MCF 10A (cell line): ENCODE results near the gene ZMIZ1. TPM values are rescaled to one million over a fixed set of nuclear protein-coding genes. Genes with fewer than 3 reads are reported as not detected.

Experiments
- BruUV-seq: library from RNA; stranded (reverse); fragments of 400-500 nt; replicated peaks from 2 replicates; lab custom pipeline; 2021; lab: Mats Ljungman, UMichigan
- CTCF ChIA-PET: fragments of 300-600 bp; sonication (Branson Sonifier 250); formaldehyde crosslinking; extraction: SDS; loops from one replicate; lab custom pipeline; 2021; ENCODE audit warnings: antibody characterized with exemption, inconsistent platforms; lab: Yijun Ruan, JAX
- POLR2A ChIA-PET: fragments of 300-600, 350-650 bp; sonication (Branson Sonifier 250); formaldehyde crosslinking; extraction: SDS; loops from one replicate; lab custom pipeline; 2020; ENCODE audit warnings: antibody characterized with exemption, inconsistent platforms; lab: Yijun Ruan, JAX
- DNase-seq: peaks from one replicate; pipeline ENCODE4 v3.0.0-alpha.2; 2018; ENCODE audit not compliant: unreplicated experiment
- H3K27ac Mint-ChIP-seq: one replicate; pipeline ENCODE4 v1.8.0; 2022; ENCODE audit warnings: mild to moderate bottlenecking, low read depth, mixed read lengths; ENCODE audit not compliant: unreplicated experiment
- H3K27me3 Mint-ChIP-seq: one replicate; pipeline ENCODE4 v1.8.0; 2022; ENCODE audit warnings: mixed read lengths; ENCODE audit not compliant: insufficient read depth, unreplicated experiment
- H3K36me3 Mint-ChIP-seq: one replicate; pipeline ENCODE4 v1.8.0; 2022; ENCODE audit warnings: mild to moderate bottlenecking, moderate library complexity, mixed read lengths; ENCODE audit not compliant: insufficient read depth, unreplicated experiment
- H3K4me1 Mint-ChIP-seq: one replicate; pipeline ENCODE4 v1.8.0; 2022; ENCODE audit warnings: mixed read lengths; ENCODE audit not compliant: insufficient read depth, unreplicated experiment
- H3K4me3 Mint-ChIP-seq: one replicate; pipeline ENCODE4 v1.8.0; 2022; ENCODE audit warnings: mild to moderate bottlenecking, moderate library complexity, mixed read lengths; ENCODE audit not compliant: unreplicated experiment
- H3K9me3 Mint-ChIP-seq: one replicate; pipeline ENCODE4 v1.8.0; 2022; ENCODE audit warnings: mixed read lengths; ENCODE audit not compliant: unreplicated experiment
- intact Hi-C: fragments of 100-400 bp; cut with micrococcal nuclease; formaldehyde crosslinking; loops from 2 replicates; pipeline ENCODE4 v1.14.1; 2022
- total RNA-seq: library from RNA; stranded (reverse); gene quantifications from 2 replicates; pipeline ENCODE4 v1.2.3, GENCODE V29; 2022
- TF ChIP-seq, protein P1 (sequence below): fragments of 200-600 bp; IDR thresholded peaks from one replicate; pipeline ENCODE4 v1.8.0; 2022; ENCODE audit warnings: antibody characterized with exemption, mild to moderate bottlenecking; ENCODE audit not compliant: unreplicated experiment

Gene ZMIZ1
- total RNA-seq, 1 experiment from 2014 or later = 15.5 TPM

DNA sequence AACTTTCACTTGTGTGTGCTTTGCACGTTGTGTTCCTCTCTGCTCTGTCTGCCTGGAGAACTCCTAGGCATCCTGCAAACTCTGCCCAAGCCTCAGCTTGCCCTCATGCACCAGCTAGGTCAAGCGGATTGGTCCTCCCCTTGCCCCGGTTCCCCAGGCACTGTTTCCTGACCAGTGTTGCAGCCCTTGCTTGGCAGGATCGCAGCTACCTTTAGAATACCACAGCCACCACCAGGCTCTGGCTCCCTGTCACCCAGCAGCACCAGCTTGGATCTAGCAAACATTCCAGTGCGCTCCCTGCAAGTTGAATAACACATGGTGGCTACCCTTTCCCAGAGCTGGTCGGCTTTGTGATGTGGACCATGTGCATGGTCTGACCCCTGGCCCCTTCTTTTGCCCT lies 19.0 kb downstream of the ZMIZ1 start:
- peak overlapping the region; percentile 18 for H3K4me3 Mint-ChIP-seq
- no TSS peak for BruUV-seq
- intact Hi-C loops = no loop called here
- peaks cover 35% of the 10 kb centered on the region for H3K4me1 Mint-ChIP-seq
- H3K27ac Mint-ChIP-seq = peak overlapping the region; percentile 77
- no peaks in the 10 kb centered on the region for H3K9me3 Mint-ChIP-seq
- POLR2A ChIA-PET = interaction anchor here (0.6 to 8.5 kb wide), 9 partner anchors 8 to 1068 kb away, joined by 3 to 122 read pairs (median 3); partner anchors contain the start of gene ZMIZ1
- no peak for DNase-seq
- CTCF ChIA-PET = interaction anchor here (0.6 to 2.0 kb wide), 7 partner anchors 16 to 665 kb away, joined by 3 to 18 read pairs (median 3); no protein-coding TSS in a partner anchor
- H3K27me3 Mint-ChIP-seq = no peaks in the 10 kb centered on the region
- peaks cover 12% of the 10 kb centered on the region for H3K36me3 Mint-ChIP-seq
- TF ChIP-seq, protein P1, sequence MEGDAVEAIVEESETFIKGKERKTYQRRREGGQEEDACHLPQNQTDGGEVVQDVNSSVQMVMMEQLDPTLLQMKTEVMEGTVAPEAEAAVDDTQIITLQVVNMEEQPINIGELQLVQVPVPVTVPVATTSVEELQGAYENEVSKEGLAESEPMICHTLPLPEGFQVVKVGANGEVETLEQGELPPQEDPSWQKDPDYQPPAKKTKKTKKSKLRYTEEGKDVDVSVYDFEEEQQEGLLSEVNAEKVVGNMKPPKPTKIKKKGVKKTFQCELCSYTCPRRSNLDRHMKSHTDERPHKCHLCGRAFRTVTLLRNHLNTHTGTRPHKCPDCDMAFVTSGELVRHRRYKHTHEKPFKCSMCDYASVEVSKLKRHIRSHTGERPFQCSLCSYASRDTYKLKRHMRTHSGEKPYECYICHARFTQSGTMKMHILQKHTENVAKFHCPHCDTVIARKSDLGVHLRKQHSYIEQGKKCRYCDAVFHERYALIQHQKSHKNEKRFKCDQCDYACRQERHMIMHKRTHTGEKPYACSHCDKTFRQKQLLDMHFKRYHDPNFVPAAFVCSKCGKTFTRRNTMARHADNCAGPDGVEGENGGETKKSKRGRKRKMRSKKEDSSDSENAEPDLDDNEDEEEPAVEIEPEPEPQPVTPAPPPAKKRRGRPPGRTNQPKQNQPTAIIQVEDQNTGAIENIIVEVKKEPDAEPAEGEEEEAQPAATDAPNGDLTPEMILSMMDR = no peak

- CTCF ChIA-PET = interaction anchor here (0.6 to 2.0 kb wide), 9 partner anchors 17 to 861 kb away, joined by 3 to 18 read pairs (median 3); no protein-coding TSS in a partner anchor
- TF ChIP-seq, protein P1 = no peak
- POLR2A ChIA-PET = interaction anchor here (0.5 to 8.5 kb wide), 11 partner anchors 9 to 1068 kb away, joined by 3 to 122 read pairs (median 3); partner anchors contain the start of gene ZMIZ1
Observed at GRCh38 chr10:79088176-79088575, 19.4 kb downstream of the ZMIZ1 start.

DNA sequence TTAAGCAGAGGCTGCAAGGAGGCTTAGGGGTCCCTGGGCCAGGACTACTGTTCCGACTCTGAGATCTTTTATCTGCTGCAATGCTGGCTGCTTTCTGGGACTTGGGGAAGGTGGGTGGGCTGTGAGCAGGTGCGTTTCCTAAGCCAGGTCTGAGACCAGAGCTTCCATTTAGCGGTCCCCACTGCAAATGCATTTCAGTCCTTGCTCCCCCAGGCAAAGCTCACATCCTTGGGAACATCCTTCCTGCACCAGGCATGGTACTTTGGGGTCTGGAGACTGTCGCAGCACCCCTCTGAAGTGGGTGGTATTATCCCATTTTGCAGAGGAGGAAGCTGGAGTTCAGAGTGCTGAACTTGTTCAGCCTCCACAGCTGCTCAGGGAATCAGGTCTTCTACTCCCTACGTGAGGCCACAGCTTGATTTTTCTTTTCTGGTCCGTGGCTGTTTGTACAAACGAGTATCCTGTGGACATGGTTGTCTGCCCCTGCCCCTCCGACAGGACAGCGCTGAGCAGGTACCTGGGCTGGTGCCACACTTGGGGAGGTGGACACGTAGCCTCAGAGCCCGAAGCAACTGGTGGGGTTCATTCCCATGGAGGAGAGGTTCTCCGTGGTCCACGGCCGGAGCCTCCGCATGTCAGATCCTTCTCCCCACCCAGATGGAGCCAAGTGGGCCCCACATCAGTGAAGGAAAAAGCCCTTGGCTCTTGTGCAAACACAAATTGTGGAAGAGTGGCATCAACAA lies 20.0 kb downstream of the ZMIZ1 start:
- POLR2A ChIA-PET = interaction anchor here (0.5 to 8.5 kb wide), 12 partner anchors 10 to 1069 kb away, joined by 3 to 122 read pairs (median 3); partner anchors contain the start of gene ZMIZ1
- intact Hi-C loops = no loop called here
- no peaks in the 10 kb centered on the region for H3K27me3 Mint-ChIP-seq
- CTCF ChIA-PET = interaction anchor here (0.6 to 2.0 kb wide), 8 partner anchors 24 to 861 kb away, joined by 3 to 18 read pairs (median 3); no protein-coding TSS in a partner anchor
- BruUV-seq = no TSS peak
- no peak overlapping the region for H3K4me3 Mint-ChIP-seq
- H3K9me3 Mint-ChIP-seq = no peaks in the 10 kb centered on the region
- peaks cover 12% of the 10 kb centered on the region for H3K36me3 Mint-ChIP-seq
- DNase-seq = no peak
- H3K27ac Mint-ChIP-seq = no peak overlapping the region
- H3K4me1 Mint-ChIP-seq = peaks cover 26% of the 10 kb centered on the region
- TF ChIP-seq, protein P1 = no peak

More at GRCh38 chr10:79088176-79088575, 19.4 kb downstream of the ZMIZ1 start:
- H3K4me1 Mint-ChIP-seq = peaks cover 31% of the 10 kb centered on the region
- peak overlapping the region; percentile 18 for H3K4me3 Mint-ChIP-seq
- no peaks in the 10 kb centered on the region for H3K9me3 Mint-ChIP-seq
- intact Hi-C loops = no loop called here
- BruUV-seq = no TSS peak
- DNase-seq = peak; percentile 69
- H3K27me3 Mint-ChIP-seq = no peaks in the 10 kb centered on the region
- no peak overlapping the region for H3K27ac Mint-ChIP-seq
- peaks cover 12% of the 10 kb centered on the region for H3K36me3 Mint-ChIP-seq

DNA sequence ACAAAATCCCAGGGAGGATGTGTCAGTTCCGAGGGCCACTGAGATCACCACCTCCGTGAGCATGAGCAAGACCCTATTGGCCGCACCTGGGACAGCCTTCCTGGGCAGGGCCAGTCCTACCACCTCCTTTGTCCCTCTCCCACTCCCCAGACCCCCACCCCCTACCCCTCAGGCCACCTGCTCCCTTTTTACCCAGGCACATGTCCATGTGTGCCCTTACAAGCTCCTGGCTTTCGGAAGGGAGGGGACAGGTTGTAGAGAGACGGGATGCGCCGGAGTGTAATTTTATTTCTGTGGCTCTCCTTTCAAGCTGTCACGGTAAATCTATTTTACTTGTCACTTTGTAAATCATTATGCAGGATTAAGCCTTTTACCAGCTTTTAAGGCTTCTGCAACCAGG lies 20.9 kb downstream of the ZMIZ1 start:
- no TSS peak for BruUV-seq
- TF ChIP-seq, protein P1 = no peak
- CTCF ChIA-PET = no interaction called here
- peaks cover 12% of the 10 kb centered on the region for H3K36me3 Mint-ChIP-seq
- intact Hi-C loops = no loop called here
- H3K4me1 Mint-ChIP-seq = peaks cover 18% of the 10 kb centered on the region
- H3K9me3 Mint-ChIP-seq = no peaks in the 10 kb centered on the region
- POLR2A ChIA-PET = interaction anchor here (0.6 to 8.5 kb wide), 2 partner anchors 17 to 1069 kb away, joined by 4 to 122 read pairs; partner anchors contain the start of gene ZMIZ1
- no peak for DNase-seq
- no peak overlapping the region for H3K4me3 Mint-ChIP-seq
- H3K27me3 Mint-ChIP-seq = no peaks in the 10 kb centered on the region
- H3K27ac Mint-ChIP-seq = no peak overlapping the region
